Stimulated activated naive CD8-positive, alpha-beta T cell treated with anti-CD3 and anti-CD28 coated beads, Interleukin-15, amount 100 ng/mL, for 72 hours (primary cell): ENCODE data around the gene IGFBP2.

Experiments used
- ATAC-seq: fragments of 150-1000 bp; cut with Tn5 transposase; 2 replicates; pipeline ENCODE4 v1.10.0; 2021; ENCODE audit warnings: mild to moderate bottlenecking, moderate library complexity
- DNase-seq, 2 donors: peaks; one replicate each; pipeline ENCODE4 v3.0.0; 2021 to 2022
- H3K27ac Mint-ChIP-seq, 2 donors: one replicate each; pipeline ENCODE4 v1.8.0; 2022; ENCODE audit warnings: mild to moderate bottlenecking in 2 of 2, mixed read lengths in 2 of 2, moderate library complexity in 2 of 2
- H3K27me3 Mint-ChIP-seq: one replicate; pipeline ENCODE4 v1.8.0; 2022; ENCODE audit warnings: mixed read lengths
- H3K4me1 Mint-ChIP-seq: one replicate; pipeline ENCODE4 v1.8.0; 2022; ENCODE audit warnings: mild to moderate bottlenecking, mixed read lengths
- H3K4me3 Mint-ChIP-seq, 2 donors: one replicate each; pipeline ENCODE4 v1.8.0; 2022; ENCODE audit warnings: mild to moderate bottlenecking in 2 of 2, mixed read lengths in 2 of 2, moderate library complexity in 1 of 2
- H3K9me3 Mint-ChIP-seq, 2 donors: one replicate each; pipeline ENCODE4 v1.8.0; 2022; ENCODE audit warnings: mixed read lengths in 2 of 2

The IGFBP2 gene

GRCh38 chr2:216661639-216662375 lies 28.6 kb downstream of the IGFBP2 start:
- H3K27me3 Mint-ChIP-seq = peaks cover 6% of the 10 kb centered on the region
- ATAC-seq = no peak
- no peaks in the 10 kb centered on the region for H3K9me3 Mint-ChIP-seq
- no peak for DNase-seq
- H3K4me3 Mint-ChIP-seq = no peak overlapping the region
- no peak overlapping the region for H3K27ac Mint-ChIP-seq
- H3K4me1 Mint-ChIP-seq = peaks cover 10% of the 10 kb centered on the region

- Mint-ChIP-seq H3K4me1 (peaks cover 10% of the 10 kb centered on the region), H3K27me3 (peaks cover 8% of the 10 kb centered on the region), H3K9me3 (no peaks in the 10 kb centered on the region), H3K27ac (no peak overlapping the region), H3K4me3 (no peak overlapping the region)
- ATAC-seq = no peak
- DNase-seq = no peak
Measured at GRCh38 chr2:216663106-216663505, 29.9 kb downstream of the IGFBP2 start.

DNA sequence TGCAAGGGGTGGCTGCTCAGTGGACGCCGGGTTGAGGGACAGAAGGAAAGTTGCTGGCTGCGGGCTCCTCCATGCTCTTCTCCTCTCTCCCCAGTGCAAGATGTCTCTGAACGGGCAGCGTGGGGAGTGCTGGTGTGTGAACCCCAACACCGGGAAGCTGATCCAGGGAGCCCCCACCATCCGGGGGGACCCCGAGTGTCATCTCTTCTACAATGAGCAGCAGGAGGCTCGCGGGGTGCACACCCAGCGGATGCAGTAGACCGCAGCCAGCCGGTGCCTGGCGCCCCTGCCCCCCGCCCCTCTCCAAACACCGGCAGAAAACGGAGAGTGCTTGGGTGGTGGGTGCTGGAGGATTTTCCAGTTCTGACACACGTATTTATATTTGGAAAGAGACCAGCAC lies 30.6 kb downstream of the IGFBP2 start:
- peaks cover 10% of the 10 kb centered on the region for H3K4me1 Mint-ChIP-seq
- H3K9me3 Mint-ChIP-seq = no peaks in the 10 kb centered on the region
- H3K27me3 Mint-ChIP-seq = peaks cover 13% of the 10 kb centered on the region
- ATAC-seq (peak; percentile 16), DNase-seq (no peak)
- no peak overlapping the region for H3K4me3 Mint-ChIP-seq
- no peak overlapping the region for H3K27ac Mint-ChIP-seq

GRCh38 chr2:216664593-216665034 lies 31.4 kb downstream of the IGFBP2 start:
- Mint-ChIP-seq H3K9me3 (no peaks in the 10 kb centered on the region), H3K27me3 (peaks cover 19% of the 10 kb centered on the region), H3K4me1 (peaks cover 10% of the 10 kb centered on the region), H3K27ac (peak overlapping the region in 1 of 2 donors; percentile 10), H3K4me3 (no peak overlapping the region)
- DNase-seq (no peak), ATAC-seq (no peak)

- H3K27ac Mint-ChIP-seq = no peak overlapping the region
Measured at GRCh38 chr2:216665242-216665641, 32.0 kb downstream of the IGFBP2 start.

DNA sequence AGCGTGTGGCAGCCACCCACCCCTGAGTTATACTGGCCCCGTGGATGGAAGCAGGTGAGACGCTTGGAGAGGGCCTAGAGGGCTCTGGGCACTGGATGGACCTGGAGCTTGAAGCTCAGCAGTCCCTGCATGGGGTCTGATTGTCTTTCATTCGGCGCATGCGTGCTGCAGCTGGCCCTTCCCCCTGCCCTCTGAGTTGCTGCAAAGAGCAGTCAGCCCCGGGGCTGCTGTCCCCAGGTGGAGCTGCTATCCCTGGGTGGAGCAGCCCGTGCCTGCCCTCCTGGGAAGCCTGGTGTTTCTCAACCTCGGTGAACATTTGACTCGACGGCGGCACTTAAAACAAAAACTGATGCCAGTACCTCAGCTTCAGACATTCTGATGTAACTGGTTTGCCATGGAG lies 32.5 kb downstream of the IGFBP2 start:
- peaks cover 10% of the 10 kb centered on the region for H3K4me1 Mint-ChIP-seq
- no peaks in the 10 kb centered on the region for H3K9me3 Mint-ChIP-seq
- H3K27ac Mint-ChIP-seq = no peak overlapping the region
- DNase-seq (no peak), ATAC-seq (no peak)
- peaks cover 30% of the 10 kb centered on the region for H3K27me3 Mint-ChIP-seq
- H3K4me3 Mint-ChIP-seq = no peak overlapping the region

More at GRCh38 chr2:216665242-216665641, 32.0 kb downstream of the IGFBP2 start:
- ATAC-seq = no peak
- DNase-seq = no peak
- Mint-ChIP-seq H3K4me1 (peaks cover 10% of the 10 kb centered on the region), H3K27me3 (peaks cover 25% of the 10 kb centered on the region), H3K4me3 (no peak overlapping the region), H3K9me3 (no peaks in the 10 kb centered on the region)

DNA sequence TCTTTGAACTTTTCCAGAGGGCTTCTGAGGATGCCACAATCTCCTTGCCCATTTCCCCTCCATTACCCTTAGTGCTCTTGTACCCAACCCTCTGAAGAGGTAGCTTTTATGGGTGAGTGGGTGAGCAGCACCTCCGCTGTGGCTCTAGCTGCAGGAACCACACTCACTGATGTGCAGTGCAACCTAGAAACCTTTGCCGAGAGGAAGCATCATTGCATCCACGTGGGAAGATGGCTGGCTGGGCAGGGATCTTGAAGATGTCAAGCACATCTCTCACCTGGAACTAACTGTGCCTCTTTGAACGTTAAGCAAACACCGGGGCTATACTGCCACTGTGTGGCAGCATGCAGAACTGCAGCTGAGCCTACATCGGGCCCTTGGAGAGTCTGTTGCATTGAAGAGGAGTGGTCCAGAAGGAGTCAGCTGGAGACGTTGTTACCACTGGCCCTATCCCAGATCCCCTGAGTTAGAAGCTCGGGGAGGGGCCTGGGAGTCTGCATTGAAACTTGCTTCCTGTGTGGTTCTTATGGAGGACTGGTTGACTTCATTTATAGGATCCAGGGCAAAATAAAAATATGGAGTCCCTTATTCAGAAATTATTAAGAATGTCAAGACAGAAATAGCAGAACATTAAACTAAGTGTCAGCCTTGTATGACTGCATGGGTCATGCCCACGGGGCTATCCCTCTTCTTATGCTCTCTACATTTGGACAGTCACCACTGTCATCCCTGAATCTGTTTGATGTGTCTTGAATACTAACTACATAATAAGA lies 33.4 kb downstream of the IGFBP2 start:
- no peak overlapping the region for H3K27ac Mint-ChIP-seq
- H3K27me3 Mint-ChIP-seq = peaks cover 37% of the 10 kb centered on the region
- ATAC-seq (peak; percentile 75), DNase-seq (peak; percentile 68 to 71)
- H3K9me3 Mint-ChIP-seq = no peaks in the 10 kb centered on the region
- peaks cover 10% of the 10 kb centered on the region for H3K4me1 Mint-ChIP-seq
- no peak overlapping the region for H3K4me3 Mint-ChIP-seq

DNA sequence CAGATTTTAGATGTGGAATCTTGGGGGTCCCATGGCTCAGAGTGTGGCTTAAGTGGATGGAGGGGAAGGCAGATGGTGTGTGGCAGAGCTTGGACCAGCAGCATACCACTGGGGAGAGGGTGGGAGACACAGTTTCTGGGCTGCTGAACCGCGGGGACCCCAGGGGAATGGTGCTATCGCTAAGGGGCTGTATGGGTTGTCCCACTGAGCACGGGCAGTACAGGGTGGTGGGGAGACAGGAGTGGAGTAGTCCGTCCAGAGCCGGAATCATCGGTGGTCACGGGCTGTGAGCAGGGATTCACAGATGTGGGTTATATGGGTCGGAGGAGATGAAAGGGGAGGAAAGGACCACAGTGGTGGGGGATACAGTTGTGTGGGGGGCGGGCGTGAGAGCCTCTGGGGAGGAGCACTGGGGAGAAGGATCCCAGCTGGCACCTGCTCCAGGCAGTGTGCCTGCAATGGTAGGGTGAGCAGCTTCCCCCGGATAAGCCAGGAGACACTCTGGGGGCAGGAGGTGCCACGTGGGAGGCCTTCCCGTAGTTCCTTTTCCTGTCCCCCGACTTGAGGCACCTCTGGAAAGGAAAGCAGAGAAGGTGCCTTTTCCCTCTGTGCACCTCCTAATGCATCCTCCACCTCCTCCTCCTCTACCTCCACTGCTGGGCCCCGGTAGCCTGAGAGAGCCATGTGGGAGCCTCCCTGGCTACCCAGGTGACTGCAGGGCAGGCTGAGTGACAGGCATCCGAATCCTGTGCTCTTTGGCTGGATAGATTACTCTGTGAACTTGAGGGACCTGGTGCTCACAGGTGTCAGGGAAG lies 37.3 kb downstream of the IGFBP2 start:
- H3K27me3 Mint-ChIP-seq = peaks cover 47% of the 10 kb centered on the region
- no peak overlapping the region for H3K27ac Mint-ChIP-seq
- no peak overlapping the region for H3K4me3 Mint-ChIP-seq
- no peaks in the 10 kb centered on the region for H3K9me3 Mint-ChIP-seq
- DNase-seq = no peak
- no peak for ATAC-seq
- peaks cover 6% of the 10 kb centered on the region for H3K4me1 Mint-ChIP-seq

- DNase-seq (no peak), ATAC-seq (no peak)
- peaks cover 6% of the 10 kb centered on the region for H3K4me1 Mint-ChIP-seq
- H3K27me3 Mint-ChIP-seq = peaks cover 48% of the 10 kb centered on the region
- no peak overlapping the region for H3K4me3 Mint-ChIP-seq
- H3K9me3 Mint-ChIP-seq = no peaks in the 10 kb centered on the region
- H3K27ac Mint-ChIP-seq = peak overlapping the region; percentile 6 to 30
Measured at GRCh38 chr2:216671081-216671411, 37.8 kb downstream of the IGFBP2 start.

GRCh38 chr2:216671791-216672343 lies 38.6 kb downstream of the IGFBP2 start:
- no peaks in the 10 kb centered on the region for H3K9me3 Mint-ChIP-seq
- no peak overlapping the region for H3K4me3 Mint-ChIP-seq
- peaks cover 54% of the 10 kb centered on the region for H3K27me3 Mint-ChIP-seq
- H3K4me1 Mint-ChIP-seq = no peaks in the 10 kb centered on the region
- no peak overlapping the region for H3K27ac Mint-ChIP-seq
- ATAC-seq (no peak), DNase-seq (no peak)

DNA sequence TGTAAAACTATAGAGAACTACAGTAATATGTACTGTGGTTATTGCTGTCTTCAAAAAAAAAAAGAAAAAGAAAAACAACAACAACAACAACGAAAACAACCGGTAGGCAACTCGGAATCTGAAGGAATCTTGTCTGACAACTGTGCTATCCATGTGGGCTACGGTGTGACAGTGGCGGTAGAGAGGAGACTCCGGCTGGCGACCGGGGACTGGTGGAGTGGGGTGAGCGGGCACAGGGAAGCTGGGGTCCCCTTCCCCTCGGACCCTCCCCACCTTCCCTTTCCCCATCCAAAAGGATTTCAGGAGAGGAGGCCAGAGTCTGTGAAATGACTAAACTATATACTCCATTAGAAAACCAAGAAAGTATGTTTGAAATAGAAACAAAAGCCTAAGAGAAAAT lies 39.2 kb downstream of the IGFBP2 start:
- Mint-ChIP-seq H3K27ac (peak overlapping the region in 1 of 2 donors; percentile 54), H3K9me3 (no peaks in the 10 kb centered on the region), H3K4me3 (no peak overlapping the region), H3K27me3 (peaks cover 53% of the 10 kb centered on the region), H3K4me1 (no peaks in the 10 kb centered on the region)
- DNase-seq (no peak), ATAC-seq (no peak)

DNA sequence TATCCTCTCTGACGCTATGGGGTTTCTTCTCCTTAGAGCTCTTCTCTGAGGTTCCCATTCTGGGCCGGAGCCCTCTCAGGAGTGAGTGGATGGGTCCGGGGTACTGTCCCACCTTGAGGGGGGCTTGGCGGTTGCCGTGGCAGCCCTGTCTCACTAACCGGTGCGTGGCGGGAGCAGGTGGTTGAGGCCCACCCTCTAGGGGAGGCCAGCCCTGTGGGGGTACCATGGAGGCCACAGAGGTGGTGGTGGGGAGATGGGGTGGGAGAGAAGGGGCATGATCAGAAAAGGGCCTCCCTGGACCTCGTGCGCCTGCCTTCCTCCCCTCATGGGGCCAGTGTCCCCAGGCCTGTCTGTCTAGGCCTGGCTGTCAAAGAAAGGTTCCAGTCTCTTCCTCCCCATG lies 39.8 kb downstream of the IGFBP2 start:
- Mint-ChIP-seq H3K27me3 (peaks cover 47% of the 10 kb centered on the region), H3K4me3 (no peak overlapping the region)

GRCh38 chr2:216673609-216674008 lies 40.4 kb downstream of the IGFBP2 start:
- no peak overlapping the region for H3K4me3 Mint-ChIP-seq
- no peak for DNase-seq
- no peaks in the 10 kb centered on the region for H3K4me1 Mint-ChIP-seq
- H3K9me3 Mint-ChIP-seq = no peaks in the 10 kb centered on the region
- H3K27me3 Mint-ChIP-seq = peaks cover 41% of the 10 kb centered on the region
- peak; percentile 3 for ATAC-seq
- no peak overlapping the region for H3K27ac Mint-ChIP-seq

More for the DNA sequence above, 39.8 kb downstream of the IGFBP2 start:
- ATAC-seq (peak; percentile 50), DNase-seq (no peak)
- Mint-ChIP-seq H3K4me1 (no peaks in the 10 kb centered on the region), H3K9me3 (no peaks in the 10 kb centered on the region), H3K27ac (no peak overlapping the region)

DNA sequence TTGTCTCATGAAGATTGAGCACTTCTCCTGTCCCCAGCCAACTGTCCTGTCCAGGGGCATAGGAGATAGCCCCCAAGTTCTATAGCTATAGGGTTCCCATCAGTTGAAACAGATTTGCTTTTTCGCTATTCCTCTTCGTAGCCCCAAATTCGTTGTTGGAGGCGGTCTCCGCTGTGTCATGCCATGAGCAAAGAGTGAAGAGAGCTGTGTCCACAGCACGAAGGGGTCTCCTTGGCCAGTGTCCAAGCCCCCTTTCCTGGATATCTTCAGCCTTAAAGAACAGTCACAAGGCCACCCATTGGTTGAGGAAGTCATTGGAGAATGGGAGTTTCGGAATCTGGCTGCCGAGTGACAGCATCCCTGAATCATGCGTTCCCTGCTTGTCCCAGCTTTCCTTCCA lies 41.2 kb downstream of the IGFBP2 start:
- no peak for ATAC-seq
- Mint-ChIP-seq H3K27me3 (peaks cover 38% of the 10 kb centered on the region), H3K27ac (no peak overlapping the region)

DNA sequence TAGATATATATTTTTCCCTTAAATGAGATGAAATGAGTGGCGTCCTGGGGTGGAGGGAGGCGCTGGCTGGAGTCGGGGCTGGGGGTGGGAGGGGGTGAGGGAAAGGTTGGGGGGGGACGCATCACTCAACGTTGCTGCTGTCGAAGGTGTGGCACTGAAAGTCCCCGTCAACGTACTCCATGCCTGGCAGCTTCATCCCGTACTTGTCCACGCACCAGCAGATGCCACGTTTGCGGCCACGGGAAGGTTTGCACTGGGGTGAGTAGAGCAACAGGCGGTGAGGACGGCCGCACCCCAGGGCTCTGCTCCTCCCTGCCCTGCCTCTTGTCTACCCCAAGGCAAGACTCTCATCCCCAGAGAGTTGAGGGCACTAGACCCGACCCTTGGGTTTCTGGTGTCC lies 43.4 kb downstream of the IGFBP2 start:
- Mint-ChIP-seq H3K4me1 (peaks cover 2% of the 10 kb centered on the region), H3K27me3 (peaks cover 23% of the 10 kb centered on the region), H3K9me3 (no peaks in the 10 kb centered on the region), H3K27ac (no peak overlapping the region), H3K4me3 (no peak overlapping the region)
- no peak for ATAC-seq
- no peak for DNase-seq

More for the DNA sequence above, 41.2 kb downstream of the IGFBP2 start:
- Mint-ChIP-seq H3K4me1 (no peaks in the 10 kb centered on the region), H3K4me3 (no peak overlapping the region), H3K9me3 (no peaks in the 10 kb centered on the region)
- DNase-seq = no peak
